Glomerular endothelial cell (primary cell): ENCODE results near the gene AP1S2. TPM values are rescaled to one million over a fixed set of nuclear protein-coding genes. Genes with fewer than 3 reads are reported as not detected.
"Not testable (repeated sequence)": the region's sequence is repeated elsewhere in the genome, so short reads cannot be mapped to it uniquely, and the experiment has no call there.

ENCODE experiments used
- DNase-seq: peaks from one replicate; pipeline ENCODE4 v3.0.0-alpha.2; 2011; ENCODE audit warnings: low read depth, low spot score; ENCODE audit errors: extremely low read depth
- total RNA-seq: library from RNA; depleted of rRNA; stranded (reverse); fragments of >200 nt; gene quantifications from 2 replicates; pipeline ENCODE4 v1.2.3, GENCODE V29; 2015

The AP1S2 gene
- total RNA-seq, 1 donor from 2014 or later = 75.2 TPM

DNA sequence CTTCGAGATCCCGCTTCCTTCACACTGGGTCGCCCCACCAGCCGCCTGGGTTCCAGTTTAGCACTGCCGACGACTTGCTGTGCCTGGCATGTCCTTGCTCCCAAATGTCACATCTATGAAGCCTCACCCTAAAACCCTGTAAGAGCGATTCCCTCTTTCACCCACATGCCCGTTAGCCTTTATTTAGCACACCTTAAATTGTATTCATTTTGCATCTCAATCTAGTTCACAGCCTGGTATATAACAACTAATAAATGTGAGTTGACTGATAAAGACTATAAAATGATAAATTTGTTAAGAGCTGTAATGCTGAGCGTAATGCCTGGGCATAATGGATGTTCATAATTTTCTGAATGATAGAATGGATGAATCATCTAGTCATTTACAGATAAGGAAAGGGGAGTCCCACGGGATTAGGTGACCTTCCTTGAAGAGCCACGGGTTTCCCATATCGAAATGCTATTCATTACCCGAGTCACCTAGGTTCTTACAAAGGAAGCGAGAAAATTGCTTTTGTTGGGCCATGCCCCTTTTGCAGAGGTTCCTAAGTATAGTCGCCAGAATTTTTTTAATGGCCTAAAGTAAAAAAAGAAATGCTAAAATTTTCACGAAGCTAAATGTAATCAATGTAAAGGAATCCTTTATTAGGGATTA lies 1.1 kb upstream of the AP1S2 start:
- no peak for DNase-seq

DNA sequence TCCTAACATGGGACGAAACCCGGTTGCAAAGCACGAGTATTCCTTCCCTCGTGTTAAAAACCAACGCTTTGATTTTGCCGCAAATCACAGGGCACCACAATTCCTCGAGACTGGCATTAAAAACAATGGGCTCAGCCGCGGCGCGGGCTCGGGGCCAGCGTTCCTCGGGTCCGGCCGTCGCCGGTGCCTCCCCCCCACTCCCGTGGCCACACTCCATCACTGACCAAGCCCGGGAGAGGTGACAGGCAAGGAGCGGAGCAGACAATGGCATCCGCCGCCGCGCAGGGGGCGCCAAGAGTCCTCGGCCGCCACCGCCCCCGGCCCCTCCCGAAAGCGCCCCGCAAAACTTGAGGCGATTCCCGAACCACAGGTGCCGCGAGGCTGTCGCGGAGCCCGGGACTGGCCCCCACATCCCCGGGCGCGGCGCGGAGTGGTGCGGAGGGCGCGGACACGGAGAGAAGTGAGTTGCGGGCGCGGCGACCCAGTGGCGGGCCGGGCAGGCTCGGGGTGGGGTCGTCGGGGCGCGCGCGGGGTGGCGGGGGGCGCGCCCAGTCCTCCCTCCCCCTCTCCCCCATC lies 445 bp downstream of the AP1S2 start:
- DNase-seq = no peak

DNA sequence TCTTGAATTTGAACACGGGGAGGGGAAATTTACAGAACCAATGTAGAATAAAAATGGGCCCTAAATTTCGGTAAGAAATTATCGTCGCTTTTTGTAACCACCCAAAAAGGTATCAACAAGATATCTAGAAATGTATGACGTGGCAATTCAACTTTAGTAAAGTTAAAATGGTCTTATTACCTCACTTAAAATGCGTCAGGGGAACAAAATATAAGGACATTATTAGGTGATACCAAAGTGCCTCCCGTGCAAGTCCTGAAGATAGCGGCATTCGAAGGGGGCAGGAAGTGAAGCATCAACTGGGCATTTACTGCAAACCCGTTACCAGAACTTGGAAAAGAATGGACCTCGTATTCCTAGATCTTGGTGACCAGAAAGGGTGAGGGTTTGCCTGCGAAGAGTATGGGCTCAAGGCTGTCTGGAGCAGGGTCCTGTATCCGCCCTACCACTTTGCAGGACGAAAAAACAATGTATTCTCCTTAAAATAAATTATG lies 980 bp downstream of the AP1S2 start:
- no peak for DNase-seq

DNA sequence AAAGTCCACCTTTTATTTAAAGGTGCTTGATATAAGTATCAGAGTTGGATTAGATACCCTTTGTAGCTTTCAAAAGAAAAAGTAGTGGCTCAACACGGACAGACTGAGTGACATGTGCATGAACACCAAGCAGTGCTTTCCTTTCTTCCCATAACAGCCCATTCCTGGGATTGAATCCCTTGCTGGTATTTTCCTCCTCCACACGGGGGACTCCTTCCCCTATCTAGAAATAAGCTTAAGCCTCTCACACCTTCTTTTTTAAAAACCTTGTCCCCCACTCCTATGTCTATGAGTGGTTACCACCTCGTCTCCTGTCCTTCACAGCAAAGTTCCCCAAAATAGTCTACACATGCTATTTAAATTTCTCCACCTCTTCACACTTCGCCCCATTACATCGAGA lies 5.1 kb downstream of the AP1S2 start:
- no peak for DNase-seq

DNA sequence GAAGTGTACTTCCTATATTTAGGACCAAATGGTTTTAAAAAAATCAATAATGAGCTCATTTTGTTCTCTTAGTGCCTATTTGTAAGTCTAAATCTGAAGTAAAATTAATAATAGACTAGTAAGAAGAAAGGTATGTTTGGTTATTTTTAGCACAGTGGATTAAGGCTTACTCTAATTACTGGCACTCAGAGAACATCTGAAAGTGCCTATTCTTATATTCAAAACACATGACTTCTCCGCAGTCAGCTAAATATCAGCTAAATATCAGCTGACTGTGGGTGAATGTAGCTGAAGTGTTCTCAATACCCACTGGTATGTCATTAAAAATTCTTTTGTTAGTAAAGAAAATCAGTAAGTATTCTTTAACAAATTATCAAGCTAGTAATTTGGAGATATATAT lies 6.0 kb downstream of the AP1S2 start:
- DNase-seq = no peak

DNA sequence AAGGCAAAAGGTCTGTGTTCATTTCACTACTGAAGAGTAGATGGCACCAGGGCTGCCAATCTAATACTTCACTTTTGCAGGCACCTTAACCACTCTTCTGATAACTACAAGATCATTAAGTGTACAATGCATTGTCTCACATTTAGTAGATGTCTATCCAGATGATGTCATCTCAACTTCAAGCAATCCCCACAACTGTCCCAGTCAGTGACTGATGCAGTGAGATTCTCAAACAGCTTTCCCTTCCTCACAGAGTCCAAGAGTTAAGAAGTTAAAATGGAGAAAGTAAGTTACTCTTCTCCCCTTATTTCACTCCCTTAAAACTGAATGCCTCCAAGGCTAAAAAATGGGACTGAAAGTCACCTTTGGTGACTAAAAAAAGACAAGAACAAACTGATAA lies 10.7 kb downstream of the AP1S2 start:
- no peak for DNase-seq

DNA sequence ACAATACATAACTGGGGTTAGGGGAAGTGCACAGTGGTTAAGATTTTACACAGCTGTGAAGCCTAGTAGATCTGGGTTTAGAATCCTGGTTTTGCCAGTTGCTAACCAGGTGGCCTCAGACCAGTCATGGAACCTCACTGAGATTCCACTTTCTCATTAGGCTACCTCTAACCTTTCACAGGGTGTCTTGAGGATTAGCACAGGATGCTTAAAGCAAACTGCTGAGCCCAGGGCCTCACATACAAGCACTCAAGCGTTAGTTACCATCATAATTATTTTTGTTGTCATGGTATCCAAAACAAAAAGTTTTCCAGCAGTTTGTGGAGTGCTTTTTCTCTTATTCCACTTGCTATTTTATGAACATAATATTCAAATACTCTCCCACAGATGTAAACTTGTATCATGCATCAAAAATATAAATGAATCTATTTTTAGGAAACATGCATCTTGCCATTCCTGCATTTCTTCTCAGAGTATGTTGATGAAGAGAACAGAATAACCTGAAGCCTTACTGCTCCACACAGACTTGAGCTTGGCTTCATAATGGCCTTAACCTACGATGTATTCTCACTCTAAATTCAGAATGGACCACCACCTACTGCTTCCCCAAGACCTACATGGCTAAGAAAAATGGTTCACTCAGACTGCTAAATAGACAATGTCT lies 12.6 kb downstream of the AP1S2 start:
- no peak for DNase-seq

DNA sequence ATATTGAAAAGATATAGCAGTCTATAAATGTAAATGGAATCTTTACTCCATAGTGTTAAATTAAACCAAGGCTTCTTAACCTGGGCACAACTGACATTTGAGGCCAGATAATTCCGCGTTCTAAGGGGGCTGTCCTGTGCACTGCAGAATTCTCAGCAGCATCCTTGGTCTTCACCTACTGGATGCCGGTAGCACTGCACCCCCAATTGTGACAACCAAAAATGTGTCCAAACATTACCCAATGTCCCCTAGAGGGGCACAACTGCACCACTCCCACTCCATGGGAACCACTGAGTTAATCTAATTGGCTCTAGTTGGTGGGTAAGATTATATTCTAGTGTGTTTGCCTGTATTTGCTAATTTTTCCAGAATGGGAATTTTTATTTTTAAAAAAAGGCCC lies 16.6 kb downstream of the AP1S2 start:
- DNase-seq = no peak

DNA sequence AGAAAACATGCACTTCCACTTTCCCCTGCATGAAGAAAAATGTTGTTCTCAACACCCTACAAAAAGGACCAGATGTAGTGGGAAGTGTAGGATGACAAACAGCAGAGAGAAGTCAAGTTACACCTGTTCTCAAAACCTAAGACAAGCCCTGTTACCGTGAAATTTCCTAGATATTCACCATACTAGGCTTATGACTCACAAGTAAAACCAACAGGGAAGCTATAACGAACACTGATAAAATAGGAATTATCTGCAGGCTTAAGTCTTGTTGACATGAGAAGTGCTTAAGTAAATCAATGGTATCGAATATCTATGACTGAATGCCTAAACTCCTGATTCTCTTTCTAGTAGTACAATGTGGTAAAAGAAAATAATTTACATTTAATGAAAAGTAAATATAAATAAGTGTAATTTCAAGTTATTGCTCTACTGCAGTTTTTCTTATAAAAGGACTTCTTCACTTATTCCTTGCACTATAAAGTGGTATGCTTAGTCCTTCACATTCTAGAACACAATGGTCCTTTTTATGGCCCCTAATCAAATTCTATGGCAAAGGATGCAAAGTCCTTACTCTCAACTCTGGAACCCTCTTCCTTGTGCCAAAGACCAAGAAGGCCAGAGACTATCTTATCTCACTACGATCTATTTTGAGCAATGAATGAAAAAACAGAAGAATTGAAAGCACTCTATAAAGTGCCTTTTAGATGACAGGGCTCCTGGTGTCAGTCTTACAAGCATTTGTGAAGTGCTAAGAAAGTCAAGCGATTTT lies 19.6 kb downstream of the AP1S2 start:
- no peak for DNase-seq

DNA sequence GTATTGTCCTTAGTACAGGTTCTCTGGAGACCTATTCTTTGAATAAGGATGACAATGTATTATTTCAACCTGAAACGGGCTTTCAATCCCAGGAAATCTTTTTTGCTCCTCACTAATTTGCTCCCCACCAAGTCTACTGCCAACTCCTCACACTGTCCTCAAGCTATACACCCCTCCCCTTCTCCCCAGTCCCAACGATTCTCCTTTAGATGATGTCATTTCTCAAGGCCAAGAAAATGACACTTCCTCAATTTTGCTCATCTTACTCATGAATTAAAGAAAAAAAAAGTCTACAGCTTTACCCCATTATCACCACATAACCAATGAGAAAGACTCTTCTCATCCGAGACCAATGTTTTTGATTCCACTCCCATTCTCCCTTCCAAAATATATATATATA lies 20.6 kb downstream of the AP1S2 start:
- no peak for DNase-seq

DNA sequence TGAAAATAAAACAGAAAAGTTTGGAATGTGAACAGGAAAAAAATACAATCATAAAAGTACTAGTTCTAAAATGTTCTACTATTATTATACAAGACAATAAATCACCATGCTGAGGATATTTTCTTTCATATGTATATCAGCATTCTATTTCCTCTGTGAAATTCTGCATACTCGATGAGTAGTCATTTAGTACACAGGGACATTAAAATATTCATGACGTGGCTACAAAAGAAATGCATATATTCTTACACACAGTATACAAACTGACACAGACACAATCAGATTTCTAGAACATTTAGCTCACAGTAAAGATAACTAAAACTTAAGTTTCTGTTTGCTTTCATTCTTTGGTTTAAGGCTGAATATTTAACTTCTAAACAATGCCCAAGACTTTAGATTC lies 23.3 kb downstream of the AP1S2 start:
- DNase-seq = not testable (repeated sequence)

DNA sequence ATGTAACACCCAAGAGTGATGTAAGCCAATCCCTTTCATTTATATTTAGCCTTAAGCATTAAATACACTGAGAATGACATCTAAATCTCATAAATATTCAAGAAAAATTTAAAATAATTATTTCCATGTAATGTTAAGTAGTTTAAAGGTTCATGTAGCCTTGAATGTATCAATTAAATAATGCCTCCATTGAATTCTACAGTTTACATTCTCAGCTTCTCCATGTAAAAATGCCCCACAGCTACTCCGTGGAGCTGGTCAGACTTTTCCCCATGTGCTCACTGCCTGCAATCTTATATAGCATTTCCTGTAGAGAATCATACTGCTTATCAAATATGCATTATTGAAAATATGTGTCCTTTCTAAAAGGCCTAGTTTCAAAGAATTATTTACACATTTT lies 25.4 kb downstream of the AP1S2 start:
- DNase-seq = no peak

DNA sequence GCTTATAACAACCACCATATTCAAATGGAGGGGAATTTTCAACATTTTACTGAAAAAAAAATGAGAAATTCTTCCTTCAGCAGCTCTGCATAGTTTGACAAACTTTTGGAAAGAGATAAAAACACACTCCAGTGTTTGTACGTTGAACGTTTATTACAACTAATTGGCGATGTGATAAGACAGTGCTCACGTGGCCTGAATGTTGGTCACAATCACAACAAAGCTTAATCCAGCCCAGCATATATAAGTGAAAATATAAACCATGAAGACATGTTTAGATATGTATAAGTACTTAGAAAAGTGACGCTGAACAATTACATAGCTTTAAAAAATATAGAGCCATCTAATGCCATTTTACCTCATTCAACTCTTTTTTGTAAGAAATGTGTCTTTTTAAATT lies 28.7 kb downstream of the AP1S2 start:
- no peak for DNase-seq

DNA sequence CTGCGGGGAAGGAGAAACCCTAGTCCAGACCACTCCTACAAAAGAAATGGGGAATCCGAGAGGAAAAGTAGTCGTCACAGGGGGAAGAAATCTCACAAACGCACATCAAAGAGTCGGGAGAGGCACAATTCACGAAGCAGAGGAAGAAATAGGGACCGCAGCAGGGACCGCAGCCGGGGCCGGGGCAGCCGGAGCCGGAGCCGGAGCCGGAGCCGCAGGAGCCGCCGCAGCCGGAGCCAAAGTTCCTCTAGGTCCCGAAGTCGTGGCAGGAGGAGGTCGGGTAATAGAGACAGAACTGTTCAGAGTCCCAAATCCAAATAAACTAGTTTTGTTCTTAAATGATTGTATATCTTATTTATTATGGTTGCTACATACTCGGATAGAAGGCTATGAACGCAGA lies 31.7 kb downstream of the AP1S2 start:
- no peak for DNase-seq

DNA sequence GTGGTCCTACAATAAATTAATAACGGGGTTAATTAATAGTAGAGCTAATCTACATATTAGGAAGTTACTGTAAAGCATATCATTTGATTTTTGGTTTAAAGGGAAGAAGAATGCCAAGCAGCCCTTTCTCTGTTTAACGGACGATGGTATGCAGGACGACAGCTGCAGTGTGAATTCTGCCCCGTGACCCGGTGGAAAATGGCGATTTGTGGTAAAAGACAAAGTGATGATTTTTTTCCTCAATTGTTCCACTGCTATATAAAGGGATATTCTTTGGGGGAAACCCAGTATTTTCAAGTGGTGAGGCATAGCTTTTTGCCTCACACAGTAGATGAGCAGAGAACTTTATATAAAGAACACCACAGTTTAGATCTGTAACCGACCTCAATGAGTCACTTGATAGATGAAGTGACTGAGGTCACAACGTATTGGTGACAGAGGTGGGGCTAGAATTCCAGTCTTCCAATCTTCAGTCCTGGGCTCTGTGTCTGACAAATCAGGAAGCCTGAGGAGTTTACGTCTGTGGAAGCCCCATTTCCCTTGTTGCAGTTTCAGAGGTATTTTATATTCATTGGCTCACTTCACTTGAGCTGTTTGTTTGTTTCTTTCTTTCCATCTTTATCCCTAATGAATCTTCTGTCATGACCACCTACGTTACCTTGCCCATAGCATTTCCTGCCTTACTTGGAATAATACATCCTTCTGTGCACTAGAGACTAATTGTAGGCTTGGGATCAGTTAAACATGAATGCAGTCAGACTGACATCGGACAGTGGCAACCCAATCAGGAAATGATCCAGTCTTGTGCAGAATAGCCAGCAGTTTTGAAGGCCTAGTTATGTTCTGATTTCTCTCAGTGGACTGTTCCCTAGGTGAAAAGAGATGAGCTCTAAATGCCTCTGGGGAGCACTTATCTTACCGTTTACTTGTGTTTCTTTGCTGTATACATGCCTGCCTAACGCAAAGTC lies 34.2 kb downstream of the AP1S2 start:
- no peak for DNase-seq

DNA sequence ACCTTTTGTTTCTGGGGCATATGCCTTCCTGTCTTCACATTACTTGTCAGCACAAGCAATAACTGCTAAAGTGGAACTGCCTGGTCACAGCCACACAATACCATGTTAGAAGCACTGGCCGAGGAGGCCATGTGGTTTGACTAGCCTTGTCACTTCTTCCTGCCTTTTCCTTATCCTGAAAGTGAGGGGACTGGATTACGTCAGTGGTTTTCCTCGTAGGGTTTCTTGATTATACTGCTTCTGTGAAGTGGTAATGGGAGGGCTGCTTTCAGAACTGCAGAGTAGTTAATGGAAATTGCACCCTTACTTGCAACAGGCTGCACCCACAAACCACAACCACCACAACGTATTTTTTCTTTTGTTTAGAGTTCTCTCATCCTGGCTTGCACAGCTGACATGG lies 37.7 kb downstream of the AP1S2 start:
- no peak for DNase-seq

DNA sequence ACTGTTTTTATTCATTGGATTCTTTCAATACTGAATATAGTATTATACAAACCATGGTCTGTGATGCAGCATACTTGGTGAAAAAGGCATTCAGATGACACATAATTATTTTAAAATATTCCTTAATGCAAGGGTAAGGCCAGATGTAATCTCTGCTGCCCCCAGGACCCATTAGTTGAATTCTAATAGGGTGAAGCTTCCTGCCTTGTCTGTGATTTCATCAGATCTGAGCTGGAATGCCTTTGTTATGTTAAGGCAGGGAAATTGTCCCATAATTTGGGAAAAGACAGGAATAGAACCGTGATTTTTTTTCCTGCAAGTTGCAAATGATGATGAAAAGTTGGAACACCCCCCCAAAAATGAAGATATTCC lies 38.2 kb downstream of the AP1S2 start:
- DNase-seq = no peak

DNA sequence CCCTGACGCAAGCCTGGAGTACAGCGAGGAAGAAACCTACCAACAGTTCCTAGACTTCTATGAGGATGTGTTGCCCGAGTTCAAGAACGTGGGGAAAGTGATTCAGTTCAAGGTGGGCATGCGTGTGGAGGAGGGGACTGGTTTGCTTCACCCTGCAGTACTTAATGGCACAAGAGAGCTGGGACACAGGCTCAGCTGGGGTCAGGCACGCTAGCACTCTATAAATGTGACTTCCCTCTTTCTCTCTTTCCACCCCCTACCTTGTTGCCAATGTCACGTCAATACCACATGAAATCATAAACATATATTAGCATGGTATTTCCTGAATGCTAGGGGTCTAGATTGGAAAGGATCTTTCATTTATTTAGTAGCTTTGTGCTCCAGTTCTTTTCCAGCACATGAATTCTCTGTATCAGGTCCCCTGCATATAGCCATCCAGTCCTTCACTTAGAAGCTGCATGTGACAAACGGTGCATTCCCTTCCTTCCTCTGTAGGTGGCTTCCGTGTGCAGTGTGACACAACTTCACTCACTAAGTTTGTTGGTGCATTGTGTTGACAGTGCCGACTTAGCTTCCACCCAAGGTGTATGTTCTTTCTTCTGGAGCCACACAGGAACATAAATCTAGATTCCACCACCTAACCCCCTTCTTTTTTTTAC lies 38.7 kb downstream of the AP1S2 start:
- DNase-seq = no peak

DNA sequence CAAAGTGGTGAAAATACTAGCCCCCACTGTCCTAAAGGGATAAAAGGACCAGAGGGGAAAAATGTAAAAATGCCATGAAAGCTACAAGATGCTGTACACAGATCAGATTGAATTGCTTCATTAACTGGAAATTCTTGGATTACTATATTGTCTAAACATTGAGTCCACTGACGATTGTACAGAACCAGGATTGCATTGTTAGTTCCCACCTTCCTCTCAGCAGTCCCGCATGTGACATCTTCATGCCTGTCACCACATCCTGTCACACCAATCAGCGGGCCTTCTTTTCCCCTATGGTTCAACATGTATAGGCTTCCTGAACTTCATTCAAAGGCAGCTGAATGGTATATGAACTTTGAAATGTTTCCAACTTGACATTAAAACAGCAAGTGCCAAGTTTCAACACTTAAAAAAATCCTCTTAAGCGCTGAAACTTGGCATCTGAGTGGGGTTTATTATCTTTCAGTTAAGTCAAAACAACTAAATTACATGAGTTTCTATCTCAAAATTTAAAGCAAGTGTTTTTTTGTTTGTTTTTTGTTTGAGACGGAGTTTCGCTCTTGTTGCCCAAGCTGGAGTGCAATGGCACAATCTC lies 39.7 kb downstream of the AP1S2 start:
- DNase-seq = no peak

DNA sequence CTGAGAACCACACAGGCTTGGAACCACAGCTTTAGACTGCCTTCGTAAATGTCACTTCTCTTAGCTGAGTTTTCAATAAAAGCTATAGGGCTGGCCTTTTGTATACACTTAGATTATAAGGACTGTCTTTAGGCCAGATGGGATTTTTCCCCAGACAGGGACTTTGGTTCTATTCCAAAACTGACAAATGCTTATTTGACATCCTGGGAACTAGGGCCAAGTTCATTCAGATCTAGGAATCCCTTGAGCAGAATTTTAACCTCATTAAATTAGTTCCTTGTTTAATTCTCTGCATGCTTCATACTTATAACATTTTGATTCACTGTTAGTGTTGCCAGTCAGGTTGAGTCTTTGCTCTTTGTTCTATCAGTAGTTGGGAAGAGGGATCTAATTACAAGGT lies 41.2 kb downstream of the AP1S2 start:
- no peak for DNase-seq
